GM11168 (cell line): ENCODE results near the gene AGR3.
"Not testable (repeated sequence)": the region's sequence is repeated elsewhere in the genome, so short reads cannot be mapped to it uniquely, and the experiment has no call there.

Source experiments
- in situ Hi-C: fragments of 300-500 bp; cut with MboI; formaldehyde crosslinking; loops from one replicate; pipeline ENCODE4 v1.12.0; 2022; ENCODE audit warnings: low sequenced_read_pairs; ENCODE audit not compliant: unreplicated experiment

Gene AGR3

GRCh38 chr7:16891874-16892643 is 10.3 kb upstream of the AGR3 start:
- in situ Hi-C loops, result no loop called here

- in situ Hi-C loops, result no loop called here
These were observed 9.6 kb upstream of the AGR3 start for GRCh38 chr7:16891338-16891737.

GRCh38 chr7:16889851-16890415 is 8.2 kb upstream of the AGR3 start:
- in situ Hi-C loops, result no loop called here

GRCh38 chr7:16889305-16889704 is 7.5 kb upstream of the AGR3 start:
- in situ Hi-C loops, result no loop called here

- in situ Hi-C loops, result no loop called here
These were observed 2.1 kb upstream of the AGR3 start for GRCh38 chr7:16883918-16884317.

GRCh38 chr7:16880554-16880953 is 1.2 kb downstream of the AGR3 start:
- in situ Hi-C loops, result no loop called here

GRCh38 chr7:16879181-16879580 is 2.6 kb downstream of the AGR3 start:
- in situ Hi-C loops, result no loop called here

- in situ Hi-C loops, result no loop called here
These were observed 5.9 kb downstream of the AGR3 start for GRCh38 chr7:16875861-16876260.

GRCh38 chr7:16874066-16874465 is 7.7 kb downstream of the AGR3 start:
- in situ Hi-C loops, result no loop called here

GRCh38 chr7:16867328-16867727 is 14.5 kb downstream of the AGR3 start:
- in situ Hi-C loops, result no loop called here

GRCh38 chr7:16853189-16853588 is 28.6 kb downstream of the AGR3 start:
- in situ Hi-C loops, result not testable (repeated sequence)

GRCh38 chr7:16851829-16852228 is 30.0 kb downstream of the AGR3 start:
- in situ Hi-C loops, result no loop called here

GRCh38 chr7:16850614-16851466 is 30.9 kb downstream of the AGR3 start:
- in situ Hi-C loops, result no loop called here

- in situ Hi-C loops, result no loop called here
These were observed 32.3 kb downstream of the AGR3 start for GRCh38 chr7:16849296-16850148.

- in situ Hi-C loops, result no loop called here
These were observed 34.4 kb downstream of the AGR3 start for GRCh38 chr7:16847381-16847860.

GRCh38 chr7:16846601-16847165 is 35.1 kb downstream of the AGR3 start:
- in situ Hi-C loops, result no loop called here

GRCh38 chr7:16845746-16846145 is 36.0 kb downstream of the AGR3 start:
- in situ Hi-C loops, result no loop called here

GRCh38 chr7:16841681-16842080 is 40.1 kb downstream of the AGR3 start:
- in situ Hi-C loops, result no loop called here

- in situ Hi-C loops, result no loop called here
These were observed 41.7 kb downstream of the AGR3 start for GRCh38 chr7:16840094-16840493.

- in situ Hi-C loops, result no loop called here
These were observed 42.1 kb downstream of the AGR3 start for GRCh38 chr7:16839646-16840045.
